ENCODE results near the gene PROCA1. TPM values are rescaled to one million over a fixed set of nuclear protein-coding genes. Genes with fewer than 3 reads are reported as not detected.

PROCA1 gene
- total and polyA plus RNA-seq, 9 of the 15 experiments (the other 6 are each of a cell fraction or from before 2014, with no cell fraction given): 0.78 to 16.2 (median 5.6) TPM

DNA sequence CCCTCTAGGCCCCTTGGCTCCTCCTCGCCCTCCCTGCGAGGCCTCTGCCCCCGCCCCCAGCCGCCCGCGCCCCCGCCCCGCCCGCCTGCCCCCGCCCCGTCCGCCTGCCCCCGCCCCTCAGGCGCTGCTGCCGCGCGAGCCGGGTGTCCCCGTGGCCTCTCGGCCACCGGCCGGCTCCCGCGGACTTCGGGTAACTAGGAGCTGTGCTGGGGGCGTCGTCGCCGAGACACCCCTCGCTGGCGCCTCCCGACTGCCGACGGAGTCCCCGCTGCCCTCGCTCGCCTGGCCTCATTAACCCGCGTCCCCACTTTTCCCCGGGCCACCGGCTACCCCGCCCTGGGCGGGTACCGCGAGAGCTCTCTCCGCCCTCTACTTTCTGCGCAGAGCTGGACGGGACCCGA, 14.5 kb upstream of the PROCA1 start, which contains the start of gene TLCD1 (continued):
- TF ChIP-seq NR4A1 (CRISPR knock-in tag; IDR thresholded peaks at IDR 0.05): no peak
- no peak for TF ChIP-seq NR4A1 (tag; IDR thresholded peaks at IDR 0.05)
- TF ChIP-seq ELF2 (CRISPR knock-in tag; IDR thresholded peaks at IDR 0.05): no peak
- TF ChIP-seq ZNF24 (IDR thresholded peaks at IDR 0.05): no peak
- TF ChIP-seq TRIM28 (IDR thresholded peaks at IDR 0.05): no peak
- TF ChIP-seq ZNF23 (CRISPR knock-in tag; IDR thresholded peaks at IDR 0.05): no peak
- TF ChIP-seq, protein P1, sequence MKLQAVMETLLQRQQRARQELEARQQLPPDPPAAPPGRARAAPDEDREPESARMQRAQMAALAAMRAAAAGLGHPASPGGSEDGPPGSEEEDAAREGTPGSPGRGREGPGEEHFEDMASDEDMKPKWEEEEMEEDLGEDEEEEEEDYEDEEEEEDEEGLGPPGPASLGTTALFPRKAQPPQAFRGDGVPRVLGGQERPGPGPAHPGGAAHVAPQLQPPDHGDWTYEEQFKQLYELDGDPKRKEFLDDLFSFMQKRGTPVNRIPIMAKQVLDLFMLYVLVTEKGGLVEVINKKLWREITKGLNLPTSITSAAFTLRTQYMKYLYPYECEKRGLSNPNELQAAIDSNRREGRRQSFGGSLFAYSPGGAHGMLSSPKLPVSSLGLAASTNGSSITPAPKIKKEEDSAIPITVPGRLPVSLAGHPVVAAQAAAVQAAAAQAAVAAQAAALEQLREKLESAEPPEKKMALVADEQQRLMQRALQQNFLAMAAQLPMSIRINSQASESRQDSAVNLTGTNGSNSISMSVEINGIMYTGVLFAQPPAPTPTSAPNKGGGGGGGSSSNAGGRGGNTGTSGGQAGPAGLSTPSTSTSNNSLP (IDR thresholded peaks at IDR 0.05; ENCODE audit: borderline replicate concordance, low read depth, low read length): no peak
- TF ChIP-seq ETV5 (CRISPR knock-in tag; IDR thresholded peaks at IDR 0.05; ENCODE audit: low read depth): no peak
- no peak for TF ChIP-seq ZC3H8 (IDR thresholded peaks at IDR 0.05)
- no peak for TF ChIP-seq MEF2D (tag; conservative IDR thresholded peaks at IDR 0.05; ENCODE audit: low read depth)
- no peak for TF ChIP-seq ZNF41 (CRISPR knock-in tag; conservative IDR thresholded peaks at IDR 0.05)
- TF ChIP-seq MCM5 (IDR thresholded peaks at IDR 0.05; ENCODE audit: low read depth): no peak
- TF ChIP-seq MEIS2 (IDR thresholded peaks at IDR 0.05; ENCODE audit: partially characterized antibody): no peak
- TF ChIP-seq ATF1 (CRISPR knock-in tag; IDR thresholded peaks at IDR 0.05): no peak
- no peak for TF ChIP-seq ATF1 (tag; IDR thresholded peaks at IDR 0.05)
- no peak for TF ChIP-seq DPF2 (IDR thresholded peaks at IDR 0.05)
- TF ChIP-seq ZBTB12 (CRISPR knock-in tag; IDR thresholded peaks at IDR 0.05): no peak
- TF ChIP-seq CBFB (CRISPR knock-in tag; IDR thresholded peaks at IDR 0.05): no peak
- TF ChIP-seq SRSF3 (IDR thresholded peaks at IDR 0.05; ENCODE audit: insufficient read depth, low read length): no peak
- peak; percentile 13 for TF ChIP-seq RBBP5 (IDR thresholded peaks at IDR 0.05; ENCODE audit: borderline replicate concordance, insufficient read depth, low read length, poor library complexity, severe bottlenecking)
- no peak for TF ChIP-seq ZNF551 (CRISPR knock-in tag; IDR thresholded peaks at IDR 0.05)
- no peak for TF ChIP-seq HDAC3 (IDR thresholded peaks at IDR 0.05; ENCODE audit: borderline replicate concordance, partially characterized antibody)
- no peak for TF ChIP-seq BDP1 (IDR thresholded peaks at IDR 0.05; ENCODE audit: insufficient read depth, insufficient read length)
- TF ChIP-seq RBM39 (optimal IDR thresholded peaks at IDR 0.05; ENCODE audit: low read depth, low read length): no peak
- TF ChIP-seq U2AF1 (optimal IDR thresholded peaks at IDR 0.05; ENCODE audit: low read depth, low read length): peak; percentile 1
- TF ChIP-seq RAD21 (CRISPR knock-in tag; conservative IDR thresholded peaks at IDR 0.05 in 1 of 2, IDR thresholded peaks at IDR 0.05 in 1 of 2): no peak
- no peak for TF ChIP-seq TEAD2 (tag; IDR thresholded peaks at IDR 0.05)
- no peak for TF ChIP-seq ZNF143 (CRISPR knock-in tag; IDR thresholded peaks at IDR 0.05)
- TF ChIP-seq ZEB2 (IDR thresholded peaks at IDR 0.05): no peak
- no peak for TF ChIP-seq PRPF4 (IDR thresholded peaks at IDR 0.05; ENCODE audit: insufficient read depth, low read depth, low read length, poor library complexity, severe bottlenecking)
- peak; percentile 76; the same call in 1 of the 2 replicates for TF ChIP-seq SRSF1 (IDR thresholded peaks at IDR 0.05; ENCODE audit: low read depth, low read length)
- TF ChIP-seq ZNF140 (CRISPR knock-in tag; IDR thresholded peaks at IDR 0.05): no peak
- no peak for TF ChIP-seq ZNF445 (CRISPR knock-in tag; IDR thresholded peaks at IDR 0.05; ENCODE audit: low read depth)
